ENCODE data around the gene C10orf90.

Gene C10orf90

DNA sequence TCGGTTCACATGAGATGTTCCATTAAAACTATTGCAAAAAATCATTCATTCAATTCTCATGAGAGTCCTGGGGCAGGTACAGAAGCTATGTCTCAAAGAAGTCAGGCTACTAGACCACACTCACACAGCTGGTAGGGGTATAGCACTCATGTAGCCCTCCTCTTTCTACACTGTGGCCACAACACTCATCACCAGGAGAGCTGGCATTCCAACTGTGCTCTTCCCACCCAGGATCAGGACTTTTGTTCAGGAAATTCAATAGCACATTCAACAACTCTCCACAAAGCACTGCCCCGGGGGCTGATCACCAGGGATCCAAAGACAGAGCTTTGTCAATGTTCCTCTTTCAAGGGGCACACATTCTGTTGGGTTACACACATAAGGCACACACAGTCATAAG is 31.0 kb upstream of the C10orf90 start:
- no peak for TF ChIP-seq TAF1 (IDR thresholded peaks at IDR 0.05; ENCODE audit: borderline replicate concordance, insufficient read depth, low read length)
- no peak for TF ChIP-seq POLR2AphosphoS5 (IDR thresholded peaks at IDR 0.05; ENCODE audit: low read depth, low read length)

DNA sequence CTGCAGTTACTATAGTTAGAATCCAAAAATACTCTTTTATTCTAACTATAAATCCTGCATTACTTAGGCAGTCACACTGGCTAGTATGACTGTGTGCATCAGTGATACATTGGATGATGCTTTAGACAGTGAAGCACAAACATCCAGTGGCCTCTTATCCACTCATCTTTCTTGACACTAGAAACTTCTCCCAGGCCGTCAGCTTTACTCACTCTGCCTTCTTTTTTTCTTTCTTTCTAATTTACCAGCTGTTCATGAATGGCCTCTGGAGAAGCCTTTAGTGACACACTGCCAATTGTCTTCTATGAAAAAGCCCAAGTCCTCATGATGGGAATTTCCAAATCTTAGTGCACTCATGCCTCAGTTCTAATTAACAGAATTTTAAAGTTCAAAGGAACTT is 26.2 kb upstream of the C10orf90 start:
- TF ChIP-seq SIN3A (IDR thresholded peaks at IDR 0.05; ENCODE audit: borderline replicate concordance, insufficient read depth, low read length) (no peak), TAF1 (IDR thresholded peaks at IDR 0.05; ENCODE audit: borderline replicate concordance, insufficient read depth, low read length) (no peak), FOXP2 (optimal IDR thresholded peaks at IDR 0.05; ENCODE audit: borderline replicate concordance, extremely low read depth, extremely low read length, insufficient read depth) (no peak), POLR2AphosphoS5 (IDR thresholded peaks at IDR 0.05; ENCODE audit: low read depth, low read length) (no peak)
- TF ChIP-seq, protein P1, sequence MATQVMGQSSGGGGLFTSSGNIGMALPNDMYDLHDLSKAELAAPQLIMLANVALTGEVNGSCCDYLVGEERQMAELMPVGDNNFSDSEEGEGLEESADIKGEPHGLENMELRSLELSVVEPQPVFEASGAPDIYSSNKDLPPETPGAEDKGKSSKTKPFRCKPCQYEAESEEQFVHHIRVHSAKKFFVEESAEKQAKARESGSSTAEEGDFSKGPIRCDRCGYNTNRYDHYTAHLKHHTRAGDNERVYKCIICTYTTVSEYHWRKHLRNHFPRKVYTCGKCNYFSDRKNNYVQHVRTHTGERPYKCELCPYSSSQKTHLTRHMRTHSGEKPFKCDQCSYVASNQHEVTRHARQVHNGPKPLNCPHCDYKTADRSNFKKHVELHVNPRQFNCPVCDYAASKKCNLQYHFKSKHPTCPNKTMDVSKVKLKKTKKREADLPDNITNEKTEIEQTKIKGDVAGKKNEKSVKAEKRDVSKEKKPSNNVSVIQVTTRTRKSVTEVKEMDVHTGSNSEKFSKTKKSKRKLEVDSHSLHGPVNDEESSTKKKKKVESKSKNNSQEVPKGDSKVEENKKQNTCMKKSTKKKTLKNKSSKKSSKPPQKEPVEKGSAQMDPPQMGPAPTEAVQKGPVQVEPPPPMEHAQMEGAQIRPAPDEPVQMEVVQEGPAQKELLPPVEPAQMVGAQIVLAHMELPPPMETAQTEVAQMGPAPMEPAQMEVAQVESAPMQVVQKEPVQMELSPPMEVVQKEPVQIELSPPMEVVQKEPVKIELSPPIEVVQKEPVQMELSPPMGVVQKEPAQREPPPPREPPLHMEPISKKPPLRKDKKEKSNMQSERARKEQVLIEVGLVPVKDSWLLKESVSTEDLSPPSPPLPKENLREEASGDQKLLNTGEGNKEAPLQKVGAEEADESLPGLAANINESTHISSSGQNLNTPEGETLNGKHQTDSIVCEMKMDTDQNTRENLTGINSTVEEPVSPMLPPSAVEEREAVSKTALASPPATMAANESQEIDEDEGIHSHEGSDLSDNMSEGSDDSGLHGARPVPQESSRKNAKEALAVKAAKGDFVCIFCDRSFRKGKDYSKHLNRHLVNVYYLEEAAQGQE (IDR thresholded peaks at IDR 0.05; ENCODE audit: insufficient read depth in 1 of 2, low read depth in 2 of 2, low read length in 2 of 2), result no peak

DNA sequence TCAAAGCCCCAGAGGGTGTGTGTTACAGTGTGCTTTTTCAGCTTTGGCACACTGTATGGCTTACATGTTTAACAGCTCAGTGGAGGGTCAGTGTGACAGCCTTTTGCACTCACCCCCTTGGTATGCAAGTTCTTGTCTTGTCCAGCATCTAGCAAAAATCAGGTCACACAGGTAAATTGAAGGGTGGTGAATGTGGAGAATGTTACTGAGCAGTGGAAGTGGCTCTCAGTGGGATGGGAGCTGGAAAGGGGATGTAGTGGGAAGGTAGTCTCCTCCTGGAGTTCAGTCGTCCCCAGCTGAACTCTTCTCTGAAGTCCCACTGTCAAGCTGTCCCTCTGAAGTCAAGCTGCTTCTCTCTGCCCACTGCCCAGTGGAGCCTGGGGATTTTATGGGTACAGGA is 21.0 kb upstream of the C10orf90 start:
- TF ChIP-seq, protein P1 (IDR thresholded peaks at IDR 0.05; ENCODE audit: insufficient read depth in 1 of 2, low read depth in 2 of 2, low read length in 2 of 2), result no peak
- TF ChIP-seq POLR2AphosphoS5 (IDR thresholded peaks at IDR 0.05; ENCODE audit: low read depth, low read length), result no peak
- no peak for TF ChIP-seq FOXP2 (optimal IDR thresholded peaks at IDR 0.05; ENCODE audit: borderline replicate concordance, extremely low read depth, extremely low read length, insufficient read depth)
- TF ChIP-seq TAF1 (IDR thresholded peaks at IDR 0.05; ENCODE audit: borderline replicate concordance, insufficient read depth, low read length), result no peak
- TF ChIP-seq SIN3A (IDR thresholded peaks at IDR 0.05; ENCODE audit: borderline replicate concordance, insufficient read depth, low read length), result no peak

DNA sequence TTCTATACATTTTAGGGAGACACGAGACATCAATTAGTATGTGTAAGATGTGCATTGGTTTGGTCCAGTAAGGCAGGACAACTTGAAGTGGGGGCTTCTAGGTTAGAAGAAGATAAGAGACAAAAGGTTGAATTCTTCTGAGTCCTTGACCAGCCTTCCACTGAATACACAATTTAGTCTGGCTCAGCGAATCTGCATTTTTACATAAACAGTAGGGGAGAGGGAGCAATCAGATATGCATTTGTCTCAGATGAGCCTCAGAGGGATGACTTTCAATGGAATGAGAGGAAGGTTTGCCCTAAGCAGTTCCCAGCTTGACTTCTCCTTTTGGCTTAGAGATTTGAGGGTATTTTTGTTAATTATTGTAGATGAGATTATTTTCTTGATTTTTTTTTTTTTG is 20.0 kb upstream of the C10orf90 start:
- TF ChIP-seq SIN3A (IDR thresholded peaks at IDR 0.05; ENCODE audit: borderline replicate concordance, insufficient read depth, low read length), result no peak
- TF ChIP-seq POLR2AphosphoS5 (IDR thresholded peaks at IDR 0.05; ENCODE audit: low read depth, low read length), result no peak
- TF ChIP-seq, protein P1 (IDR thresholded peaks at IDR 0.05; ENCODE audit: insufficient read depth in 1 of 2, low read depth in 2 of 2, low read length in 2 of 2), result no peak
- TF ChIP-seq FOXP2 (optimal IDR thresholded peaks at IDR 0.05; ENCODE audit: borderline replicate concordance, extremely low read depth, extremely low read length, insufficient read depth), result no peak
- no peak for TF ChIP-seq TAF1 (IDR thresholded peaks at IDR 0.05; ENCODE audit: borderline replicate concordance, insufficient read depth, low read length)

DNA sequence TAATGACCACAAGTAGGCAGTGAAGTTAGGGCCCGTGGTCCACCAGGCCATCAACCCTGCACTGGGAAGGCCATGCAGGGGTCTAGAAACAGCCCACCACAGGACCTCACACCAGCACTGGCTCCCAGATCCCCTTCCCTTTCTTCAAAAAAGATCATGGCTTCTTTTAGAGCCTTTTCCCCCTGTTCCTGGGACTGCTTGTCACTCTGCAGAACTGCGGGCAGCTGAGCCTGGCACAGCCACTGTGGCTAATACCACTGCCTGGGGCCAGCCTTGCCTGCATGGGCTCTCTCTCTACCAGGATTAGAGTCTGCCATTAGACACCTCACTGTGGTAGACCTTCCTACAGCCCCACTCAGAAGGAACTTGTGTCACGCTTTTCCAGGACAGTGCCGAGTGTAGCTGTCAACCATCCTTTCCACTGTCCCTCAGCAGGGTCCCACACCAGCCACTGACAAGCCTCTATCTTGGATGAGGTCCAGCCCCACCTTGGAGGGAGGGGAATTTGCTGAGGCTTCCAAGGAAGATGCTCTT is 19.0 kb upstream of the C10orf90 start:
- TF ChIP-seq POLR2AphosphoS5 (IDR thresholded peaks at IDR 0.05; ENCODE audit: low read depth, low read length), result no peak
- TF ChIP-seq FOXP2 (optimal IDR thresholded peaks at IDR 0.05; ENCODE audit: borderline replicate concordance, extremely low read depth, extremely low read length, insufficient read depth), result no peak
- TF ChIP-seq SIN3A (IDR thresholded peaks at IDR 0.05; ENCODE audit: borderline replicate concordance, insufficient read depth, low read length), result no peak
- TF ChIP-seq, protein P1 (IDR thresholded peaks at IDR 0.05; ENCODE audit: insufficient read depth in 1 of 2, low read depth in 2 of 2, low read length in 2 of 2), result no peak
- no peak for TF ChIP-seq TAF1 (IDR thresholded peaks at IDR 0.05; ENCODE audit: borderline replicate concordance, insufficient read depth, low read length)
